Measurements from ENCODE around the gene LENEP.
"Not testable (repeated sequence)": the region's sequence is repeated elsewhere in the genome, so short reads cannot be mapped to it uniquely, and the experiment has no call there.

The LENEP gene

GRCh38 chr1:154975409-154976059 is 17.9 kb upstream of the LENEP start:
- DNase-seq = peak; percentile 21

GRCh38 chr1:154977762-154978161 is 15.6 kb upstream of the LENEP start:
- not testable (repeated sequence) for DNase-seq

GRCh38 chr1:154978360-154978759 is 15.0 kb upstream of the LENEP start:
- no peak for DNase-seq

- DNase-seq = no peak
Observed at GRCh38 chr1:154982341-154982740, 11.0 kb upstream of the LENEP start.

GRCh38 chr1:154982897-154983648 is 10.3 kb upstream of the LENEP start, which contains the start of gene FLAD1:
Gene FLAD1, plus strand, starts transcription at chr1:154983344. Its CDS starts 351 bp downstream, at chr1:154983695.
- peak; percentile 100 for DNase-seq

- DNase-seq = no peak
Observed at GRCh38 chr1:154983776-154984466, 9.5 kb upstream of the LENEP start.

- DNase-seq = not testable (repeated sequence)
Observed at GRCh38 chr1:154986736-154987135, 6.7 kb upstream of the LENEP start.

- no peak for DNase-seq
Observed at GRCh38 chr1:154987326-154987725, 6.1 kb upstream of the LENEP start.

GRCh38 chr1:154988058-154988954 is 5.1 kb upstream of the LENEP start:
- no peak for DNase-seq

GRCh38 chr1:154989195-154989860 is 4.1 kb upstream of the LENEP start:
- DNase-seq = no peak

- no peak for DNase-seq
Observed at GRCh38 chr1:154990276-154990675, 3.1 kb upstream of the LENEP start.

- DNase-seq = peak; percentile 7
Observed at GRCh38 chr1:154992721-154993571, 440 bp upstream of the LENEP start.

- no peak for DNase-seq
Observed at GRCh38 chr1:154994269-154994587, 842 bp downstream of the LENEP start.

GRCh38 chr1:154994591-154994990 is 1.2 kb downstream of the LENEP start:
- no peak for DNase-seq

GRCh38 chr1:154995301-154995983 is 2.1 kb downstream of the LENEP start:
- peak; percentile 2 for DNase-seq

GRCh38 chr1:154996966-154997701 is 3.7 kb downstream of the LENEP start:
- no peak for DNase-seq

GRCh38 chr1:154998201-154998780 is 4.9 kb downstream of the LENEP start:
- DNase-seq = no peak

GRCh38 chr1:154998818-154999570 is 5.6 kb downstream of the LENEP start:
- DNase-seq = peak; percentile 45

All from NCI-H1105 treated with DMSO at 0.1 percent for 48 hours (cell line).